Left hindlimb (tissue), 1 donor: ENCODE data around the gene IL16.
A peak's percentile ranks its signal among the peaks of the same experiment; 100 is the strongest.
"Not testable (repeated sequence)": the region's sequence is repeated elsewhere in the genome, so short reads cannot be mapped to it uniquely, and the experiment has no call there.

Experiments used
- DNase-seq: peaks from one replicate; pipeline ENCODE4 v3.0.0-alpha.2; 2018

The IL16 gene

DNA sequence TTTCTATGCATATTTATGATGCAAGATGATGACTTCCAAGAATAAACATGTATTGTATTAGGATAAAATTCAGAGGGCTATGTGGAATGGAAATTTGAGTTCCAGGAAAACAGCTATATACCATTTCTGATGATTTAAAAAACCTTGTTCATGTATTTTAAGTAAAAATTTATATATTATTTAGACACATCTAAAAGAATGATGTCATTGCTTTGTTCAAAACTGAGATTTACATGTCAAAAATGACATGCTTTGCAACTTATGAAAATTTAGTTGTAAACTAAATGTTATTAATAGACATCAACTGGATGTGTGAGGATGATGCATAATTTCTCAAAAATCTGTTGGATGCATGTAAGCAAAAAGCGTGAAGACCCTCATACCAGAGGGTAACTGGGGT is 125.0 kb downstream of the IL16 start:
- no peak for DNase-seq

- no peak for DNase-seq
Measured at GRCh38 chr15:81322676-81323253, 126.1 kb downstream of the IL16 start.

- no peak for DNase-seq
Measured at GRCh38 chr15:81323559-81323943, 126.9 kb downstream of the IL16 start.

DNA sequence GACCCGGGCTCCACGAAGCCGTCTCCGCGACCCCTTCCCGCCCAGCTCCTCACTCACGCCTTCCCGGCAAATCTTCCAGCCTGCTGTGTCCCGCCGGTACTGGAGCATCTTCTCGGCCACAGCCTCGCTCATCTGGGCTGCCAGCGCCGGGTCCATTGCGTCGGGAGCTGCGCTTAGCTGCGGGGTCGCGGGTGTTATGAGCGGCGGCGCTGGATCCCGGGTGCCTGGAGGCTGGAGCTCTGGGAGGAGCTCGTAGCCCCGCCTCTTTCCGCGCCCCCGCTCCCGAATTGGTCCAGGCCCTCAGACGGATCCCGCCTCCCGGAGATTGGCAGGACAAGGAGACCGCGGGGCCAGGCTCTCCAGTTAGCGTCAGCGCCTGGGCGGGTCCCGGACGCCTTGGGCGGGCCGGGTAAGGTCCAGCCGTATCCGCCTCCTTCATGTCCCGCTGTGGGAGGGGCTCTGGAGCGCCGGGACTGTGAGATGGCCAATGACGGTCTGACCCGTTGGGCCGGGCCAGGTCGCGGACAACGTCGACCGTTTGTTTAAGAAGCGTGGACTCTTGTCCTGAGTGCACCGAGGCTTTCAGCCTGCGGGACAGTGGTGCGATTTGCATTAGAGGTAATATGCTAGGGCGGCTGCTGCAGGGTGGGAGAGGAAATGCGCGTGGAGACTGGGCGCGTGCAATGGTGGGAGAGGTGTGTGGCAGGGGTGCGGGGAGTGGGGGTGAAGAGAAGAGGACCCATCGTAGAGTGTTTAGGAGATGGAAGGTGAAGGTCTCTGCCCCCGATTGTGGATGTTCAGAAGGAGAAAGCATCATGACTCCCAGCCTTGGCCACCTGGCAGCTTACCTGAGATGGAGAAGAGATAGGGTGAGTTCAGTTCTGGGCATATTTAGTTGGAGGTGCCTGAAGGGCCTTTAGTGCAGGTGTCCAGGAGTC is 127.5 kb downstream of the IL16 start, which contains the start of gene STARD5:
Gene STARD5 (minus strand): TSS at position 198 of the 938 bp plus-strand sequence. CDS start 42 bp downstream, at position 156.
- DNase-seq = peak; percentile 99

GRCh38 chr15:81326466-81327212 is 130.0 kb downstream of the IL16 start:
- no peak for DNase-seq

GRCh38 chr15:81327516-81327915 is 130.8 kb downstream of the IL16 start:
- no peak for DNase-seq

- no peak for DNase-seq
Measured at GRCh38 chr15:81329446-81329845, 132.8 kb downstream of the IL16 start.

- DNase-seq = no peak
Measured at GRCh38 chr15:81330366-81331090, 133.8 kb downstream of the IL16 start.

GRCh38 chr15:81331141-81331540 is 134.5 kb downstream of the IL16 start:
- not testable (repeated sequence) for DNase-seq

- DNase-seq = no peak
Measured at GRCh38 chr15:81331600-81331999, 134.9 kb downstream of the IL16 start.

GRCh38 chr15:81332326-81332725 is 135.6 kb downstream of the IL16 start:
- no peak for DNase-seq

DNA sequence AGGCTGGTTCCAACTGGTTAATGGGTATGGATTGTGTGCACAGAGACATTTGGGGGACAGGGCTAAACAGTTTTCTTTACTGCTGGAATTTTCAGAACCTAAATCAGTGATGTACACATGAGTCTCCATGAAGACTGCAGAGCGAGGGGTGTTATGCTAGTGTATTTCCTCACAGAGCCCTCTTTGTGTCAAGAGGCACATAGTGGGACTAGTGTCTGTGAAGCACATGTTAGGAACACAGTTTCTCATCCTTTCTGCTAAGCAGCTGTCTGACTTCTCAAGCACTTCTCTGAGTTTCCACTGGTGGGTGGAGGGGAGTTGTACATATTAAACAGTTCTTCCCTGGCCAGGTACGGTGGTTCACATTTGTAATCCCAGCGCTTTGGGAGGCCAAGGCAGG is 136.7 kb downstream of the IL16 start:
- DNase-seq = no peak

DNA sequence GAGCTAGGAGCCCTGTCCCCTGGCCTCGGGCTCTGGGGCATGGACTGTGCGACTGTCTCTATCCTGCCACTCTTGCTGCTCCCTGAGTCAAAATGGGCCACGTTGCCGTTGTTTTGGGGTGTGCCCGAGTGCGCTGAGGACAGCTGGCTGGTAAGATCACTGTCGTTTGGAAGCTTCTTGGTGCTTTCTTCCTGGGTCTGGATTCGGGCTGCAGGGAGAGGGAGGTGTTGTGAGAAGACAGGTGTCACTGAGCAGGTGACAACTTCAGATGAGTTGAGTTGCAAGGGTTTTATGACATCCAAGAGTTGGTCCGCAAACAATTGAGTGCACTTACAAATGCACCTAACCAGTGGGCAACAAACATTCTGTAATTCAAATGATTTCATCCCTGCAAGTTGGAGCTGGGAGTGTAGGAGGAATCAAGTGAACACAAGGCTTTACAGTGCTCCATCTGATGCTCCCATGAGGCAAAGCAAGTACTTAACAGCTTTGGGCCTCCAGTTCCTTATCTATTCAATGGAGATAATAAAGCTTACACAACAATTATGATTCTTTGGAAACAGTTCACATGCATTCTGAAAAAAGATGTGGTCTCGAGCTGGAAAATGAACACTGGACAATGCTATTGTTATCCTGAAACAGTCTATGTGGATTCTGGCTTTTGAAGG is 138.2 kb downstream of the IL16 start:
- DNase-seq = no peak

GRCh38 chr15:81335631-81336030 is 139.0 kb downstream of the IL16 start:
- DNase-seq = no peak

GRCh38 chr15:81336568-81336967 is 139.9 kb downstream of the IL16 start:
- DNase-seq = no peak

- DNase-seq = no peak
Measured at GRCh38 chr15:81337241-81337640, 140.6 kb downstream of the IL16 start.

DNA sequence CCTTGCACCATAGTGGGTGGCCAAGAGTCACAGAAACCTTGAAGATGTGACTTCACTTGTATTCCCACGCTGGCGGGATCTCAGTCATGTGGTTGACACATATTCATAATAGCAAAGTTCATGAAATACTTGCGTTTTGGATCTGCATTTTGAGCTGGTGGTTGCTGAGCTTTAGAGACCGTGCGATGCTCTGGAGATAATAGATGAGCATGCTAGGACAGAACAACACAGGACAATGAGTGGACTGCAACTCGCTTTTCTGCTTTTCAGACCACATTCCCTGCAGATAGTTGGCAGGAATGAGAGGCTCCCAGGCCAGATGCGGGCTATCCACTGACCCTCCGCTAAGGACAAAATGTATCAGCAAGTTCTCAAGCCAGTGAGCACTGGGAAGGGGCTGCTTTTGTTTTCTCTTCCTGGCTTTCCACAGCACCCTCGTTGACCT is 141.1 kb downstream of the IL16 start:
- DNase-seq = no peak

GRCh38 chr15:81338170-81339007 is 141.7 kb downstream of the IL16 start:
- no peak for DNase-seq

- DNase-seq = no peak
Measured at GRCh38 chr15:81339321-81339720, 142.6 kb downstream of the IL16 start.

- no peak for DNase-seq
Measured at GRCh38 chr15:81339851-81340250, 143.2 kb downstream of the IL16 start.

DNA sequence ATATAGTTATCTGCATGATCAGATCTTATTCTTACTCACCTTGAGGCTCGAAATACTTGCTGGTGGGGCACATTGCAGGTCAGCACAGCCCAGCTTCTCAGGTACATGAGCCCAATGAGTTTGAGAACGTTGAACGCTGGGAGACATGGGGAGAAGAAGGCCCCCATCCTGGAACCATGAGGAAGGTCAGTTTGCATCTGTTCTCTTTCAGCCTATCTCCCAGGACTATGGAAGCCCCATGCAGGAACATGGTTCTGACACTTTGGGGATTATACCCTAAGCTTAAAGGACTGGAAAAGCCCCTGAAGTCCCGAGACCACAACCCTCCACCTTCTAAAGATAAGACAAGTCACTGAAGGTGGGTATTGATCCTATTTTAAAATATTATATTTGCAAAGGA is 144.7 kb downstream of the IL16 start:
- no peak for DNase-seq
